ENCODE measurements around the gene LANCL2.

GRCh38 chr7:55374213-55374612, 9.1 kb downstream of the LANCL2 start:
- TF ChIP-seq, protein P1, sequence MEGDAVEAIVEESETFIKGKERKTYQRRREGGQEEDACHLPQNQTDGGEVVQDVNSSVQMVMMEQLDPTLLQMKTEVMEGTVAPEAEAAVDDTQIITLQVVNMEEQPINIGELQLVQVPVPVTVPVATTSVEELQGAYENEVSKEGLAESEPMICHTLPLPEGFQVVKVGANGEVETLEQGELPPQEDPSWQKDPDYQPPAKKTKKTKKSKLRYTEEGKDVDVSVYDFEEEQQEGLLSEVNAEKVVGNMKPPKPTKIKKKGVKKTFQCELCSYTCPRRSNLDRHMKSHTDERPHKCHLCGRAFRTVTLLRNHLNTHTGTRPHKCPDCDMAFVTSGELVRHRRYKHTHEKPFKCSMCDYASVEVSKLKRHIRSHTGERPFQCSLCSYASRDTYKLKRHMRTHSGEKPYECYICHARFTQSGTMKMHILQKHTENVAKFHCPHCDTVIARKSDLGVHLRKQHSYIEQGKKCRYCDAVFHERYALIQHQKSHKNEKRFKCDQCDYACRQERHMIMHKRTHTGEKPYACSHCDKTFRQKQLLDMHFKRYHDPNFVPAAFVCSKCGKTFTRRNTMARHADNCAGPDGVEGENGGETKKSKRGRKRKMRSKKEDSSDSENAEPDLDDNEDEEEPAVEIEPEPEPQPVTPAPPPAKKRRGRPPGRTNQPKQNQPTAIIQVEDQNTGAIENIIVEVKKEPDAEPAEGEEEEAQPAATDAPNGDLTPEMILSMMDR (IDR thresholded peaks at IDR 0.05), result no peak
- no peak for TF ChIP-seq POLR2A (IDR thresholded peaks at IDR 0.05)

Data from stomach (tissue), 4 donors.